Fibroblast of skin of left biceps (primary cell): ENCODE results near the gene OR2AT4.
"Not testable (repeated sequence)": the region's sequence is repeated elsewhere in the genome, so short reads cannot be mapped to it uniquely, and the experiment has no call there.

Experiments used
- DNase-seq, 2 experiments: peaks; one replicate each; pipeline ENCODE4 v3.0.0-alpha.2; 2013; ENCODE audit warnings: low read depth in 2 of 2

OR2AT4 gene

GRCh38 chr11:75068559-75068958, 28.1 kb downstream of the OR2AT4 start:
- no peak for DNase-seq

GRCh38 chr11:75066061-75066460, 30.6 kb downstream of the OR2AT4 start:
- no peak for DNase-seq

- no peak for DNase-seq
These were observed 32.8 kb downstream of the OR2AT4 start for GRCh38 chr11:75063741-75064314.

- no peak for DNase-seq
These were observed 37.4 kb downstream of the OR2AT4 start for GRCh38 chr11:75059299-75059698.

GRCh38 chr11:75056814-75057213, 39.9 kb downstream of the OR2AT4 start:
- DNase-seq = no peak

DNA sequence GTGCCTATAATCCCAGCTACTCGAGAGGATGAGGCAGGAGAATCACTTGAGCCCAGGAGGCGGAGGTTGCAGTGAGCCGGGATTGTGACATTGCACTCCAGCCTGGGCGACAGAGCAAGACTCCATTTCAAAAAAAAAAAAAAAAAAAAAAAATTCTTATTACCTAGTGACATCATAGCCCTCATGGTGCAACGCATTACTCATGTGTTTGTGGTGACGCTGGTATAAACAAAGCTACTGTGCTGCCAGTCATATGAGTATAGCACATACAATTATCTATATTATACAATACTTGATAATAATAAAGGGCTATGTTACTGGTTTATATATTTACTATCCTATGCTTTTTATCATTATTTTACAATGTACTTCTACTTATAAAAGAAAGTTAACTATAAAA, 41.2 kb downstream of the OR2AT4 start:
- no peak for DNase-seq

DNA sequence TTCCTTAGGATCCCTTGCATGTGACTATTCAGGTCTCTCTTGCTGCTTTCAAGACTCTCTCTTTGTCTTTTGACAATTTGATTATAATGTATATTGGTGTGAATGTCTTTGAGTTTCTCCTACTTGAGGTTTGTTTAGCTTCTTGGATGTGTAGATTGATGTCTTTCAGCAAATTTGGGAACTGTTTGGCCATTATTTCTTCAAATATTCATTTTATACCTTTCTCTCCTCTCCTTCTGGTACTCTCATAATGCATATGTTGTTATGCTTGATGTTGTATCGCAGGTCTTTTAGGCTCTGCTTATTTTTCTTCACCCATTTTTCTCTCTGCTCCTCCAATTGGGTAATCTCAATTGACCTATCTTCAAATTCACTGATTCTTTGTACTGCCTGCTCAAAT, 44.2 kb downstream of the OR2AT4 start:
- DNase-seq = no peak

GRCh38 chr11:75051043-75051442, 45.6 kb downstream of the OR2AT4 start:
- no peak for DNase-seq

DNA sequence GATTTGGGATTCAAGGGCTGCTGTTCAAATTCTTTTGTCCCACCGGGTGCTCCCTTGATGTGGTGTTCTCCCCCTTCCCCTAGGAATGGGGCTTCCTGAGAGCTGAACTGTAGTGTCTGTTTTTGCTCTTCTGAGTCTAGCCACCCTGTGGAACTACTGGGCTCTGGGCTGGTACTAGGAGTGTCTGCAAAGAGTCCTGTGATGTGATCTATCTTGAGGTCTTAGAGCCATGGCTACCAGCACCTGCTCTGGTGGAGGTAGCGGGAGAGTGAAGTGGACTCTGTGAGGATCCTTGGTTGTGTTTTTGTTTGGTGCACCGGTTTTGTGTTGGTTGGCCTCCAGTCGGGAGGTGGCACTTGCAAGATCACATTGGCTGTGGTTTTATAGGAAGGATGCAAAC, 46.2 kb downstream of the OR2AT4 start:
- DNase-seq = no peak

GRCh38 chr11:75049501-75050266, 47.0 kb downstream of the OR2AT4 start:
- DNase-seq = not testable (repeated sequence)

- DNase-seq = no peak
These were observed 49.5 kb downstream of the OR2AT4 start for GRCh38 chr11:75047191-75047590.

GRCh38 chr11:75046668-75047067, 50.0 kb downstream of the OR2AT4 start:
- not testable (repeated sequence) for DNase-seq

DNA sequence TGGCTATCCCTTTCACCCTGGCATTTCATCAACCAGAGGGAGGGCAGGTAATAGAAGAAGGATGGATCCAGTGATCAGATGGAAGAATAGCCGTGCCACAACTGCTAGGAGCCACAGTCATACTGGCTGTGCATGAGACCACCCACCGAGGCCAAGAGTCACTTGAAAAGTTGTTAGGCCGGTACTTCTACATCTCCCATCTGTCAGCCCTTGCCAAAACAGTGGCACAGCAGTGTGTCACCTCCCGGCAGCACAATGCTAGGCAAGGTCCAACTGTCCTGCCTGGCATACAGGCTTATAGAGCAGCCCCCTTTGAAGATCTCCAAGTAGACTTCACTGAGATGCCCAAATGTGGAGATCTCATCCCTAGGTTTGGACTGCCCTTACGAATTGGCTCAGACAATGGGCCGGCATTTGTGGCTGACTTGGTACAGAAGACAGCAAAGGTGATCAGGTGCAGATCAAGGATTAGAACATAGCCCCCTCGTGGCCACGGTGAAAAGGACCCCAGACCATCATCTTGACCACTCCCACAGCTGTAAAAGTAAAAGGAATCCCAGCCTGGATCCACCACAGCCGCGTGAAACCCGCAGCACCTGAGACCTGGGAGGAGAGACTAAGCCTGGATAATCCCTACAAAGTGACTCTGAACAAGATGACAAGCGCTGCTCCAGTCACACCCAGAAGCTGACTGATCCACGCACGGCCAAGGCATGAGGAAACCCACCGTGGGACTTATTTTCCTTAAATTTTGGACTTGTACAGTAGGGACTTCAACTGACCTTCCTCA, 52.1 kb downstream of the OR2AT4 start:
- not testable (repeated sequence) for DNase-seq

- DNase-seq = not testable (repeated sequence)
These were observed 54.9 kb downstream of the OR2AT4 start for GRCh38 chr11:75041821-75042220.

DNA sequence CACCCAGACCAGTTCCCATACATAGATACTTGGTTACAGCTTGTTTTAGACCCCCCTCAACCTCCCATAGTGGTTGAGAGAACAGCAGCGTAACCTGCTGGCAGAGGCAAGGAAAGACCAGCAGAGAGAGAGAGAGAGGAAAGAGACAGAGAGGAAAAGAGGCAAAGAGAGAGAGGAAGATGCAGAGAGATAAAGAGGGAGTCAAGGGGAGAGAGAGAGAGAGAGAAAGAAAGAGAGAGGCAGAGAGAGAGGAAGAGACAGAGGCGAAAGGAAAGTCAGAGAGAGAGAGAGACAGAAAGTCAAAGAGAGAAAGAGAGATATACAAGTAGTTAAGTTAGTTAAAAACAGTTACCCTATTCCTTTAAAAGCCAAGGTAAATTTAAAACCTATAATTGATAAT, 55.4 kb downstream of the OR2AT4 start:
- no peak for DNase-seq

DNA sequence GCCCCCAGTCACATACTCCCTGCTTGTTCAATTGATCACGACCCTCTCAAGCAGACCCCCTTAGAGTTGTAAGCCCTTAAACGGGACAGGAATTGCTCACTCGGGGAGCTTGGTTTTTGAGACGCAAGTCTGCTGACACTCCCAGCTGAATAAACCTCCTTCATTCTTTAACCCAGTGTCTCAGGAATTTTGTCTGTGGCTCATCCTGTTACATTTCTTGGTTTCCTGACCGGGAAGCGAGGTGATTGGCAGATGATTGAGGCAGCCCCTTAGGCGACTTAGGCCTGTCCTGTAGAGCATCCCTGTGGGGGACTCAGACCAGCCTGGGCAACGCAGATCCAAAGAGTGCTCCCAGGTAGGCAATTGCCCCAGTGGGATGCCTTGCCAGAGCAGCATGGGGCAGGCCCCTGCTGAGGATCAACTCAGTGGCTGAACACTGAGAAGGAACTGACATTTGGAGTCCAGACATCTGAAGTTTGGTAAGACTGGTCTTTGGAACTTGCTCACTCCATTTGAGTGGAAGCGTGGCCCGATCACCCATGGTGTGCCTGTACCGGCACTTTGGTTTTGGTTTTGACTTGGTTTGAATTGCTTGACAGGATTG, 56.4 kb downstream of the OR2AT4 start:
- DNase-seq = no peak

DNA sequence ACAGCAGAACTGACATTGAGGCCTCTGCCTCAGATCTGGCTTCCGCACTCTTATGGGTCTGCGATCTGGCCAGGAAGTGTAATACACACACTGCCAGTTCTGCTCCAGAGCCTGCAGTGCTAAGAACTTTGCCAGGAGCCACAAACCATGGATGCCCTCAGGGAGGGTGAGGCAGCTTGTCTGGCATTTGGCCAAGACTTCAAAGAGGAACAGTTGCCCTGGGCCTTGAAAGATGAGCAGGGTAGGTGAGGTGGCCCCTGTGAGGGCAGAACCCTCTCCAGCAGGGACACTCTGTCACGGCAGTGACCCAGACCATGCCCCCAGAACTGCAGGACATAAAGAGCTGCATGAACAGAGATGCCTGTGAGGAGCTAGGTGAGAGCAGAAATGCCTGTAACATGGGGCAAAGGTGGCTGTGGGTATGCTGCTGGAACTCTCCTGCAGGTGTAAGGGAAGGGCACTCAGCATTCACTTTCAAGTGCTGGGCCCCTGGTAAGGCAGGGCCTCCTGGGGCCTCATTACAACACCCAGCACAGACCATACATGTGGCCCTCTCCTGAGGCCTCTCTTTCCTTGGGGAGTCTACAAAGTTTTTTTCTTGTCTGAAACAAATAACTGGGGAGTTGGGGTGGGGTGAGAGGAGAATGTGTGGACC, 60.6 kb downstream of the OR2AT4 start:
- DNase-seq = no peak

DNA sequence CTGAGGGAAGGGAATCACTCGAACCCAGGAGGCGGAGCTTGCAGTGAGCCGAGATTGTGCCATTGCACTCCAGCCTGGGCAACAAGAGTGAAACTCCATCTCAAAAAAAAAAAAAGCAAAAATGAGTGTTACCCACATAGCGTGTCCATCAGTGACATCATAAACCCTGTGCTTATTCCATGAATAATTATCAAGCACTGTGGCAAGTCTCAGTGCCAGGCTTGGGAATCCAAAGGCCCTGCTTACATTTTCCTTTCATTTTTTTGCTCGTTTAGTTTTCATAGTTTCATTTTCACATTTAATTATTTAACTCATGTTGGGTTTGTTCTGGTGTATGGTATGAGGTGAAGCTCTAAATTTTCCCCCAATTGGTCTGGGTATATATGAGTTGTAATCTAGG, 61.4 kb downstream of the OR2AT4 start:
- no peak for DNase-seq

GRCh38 chr11:75033916-75034315, 62.8 kb downstream of the OR2AT4 start:
- no peak for DNase-seq

- no peak for DNase-seq
These were observed 64.1 kb downstream of the OR2AT4 start for GRCh38 chr11:75032550-75032935.

GRCh38 chr11:75031771-75032549, 64.7 kb downstream of the OR2AT4 start:
- DNase-seq = peak in 1 of 2 experiments; percentile 31
